HG03378 (cell line): ENCODE data around the gene EFL1.
"Not testable (repeated sequence)": the region's sequence is repeated elsewhere in the genome, so short reads cannot be mapped to it uniquely, and the experiment has no call there.

Experiments used
- ATAC-seq: cut with Tn5 transposase; IDR thresholded peaks from one replicate; pipeline ENCODE4 v1.9.1; 2021; ENCODE audit warnings: mild to moderate bottlenecking, moderate library complexity; ENCODE audit not compliant: unreplicated experiment

The EFL1 gene

DNA sequence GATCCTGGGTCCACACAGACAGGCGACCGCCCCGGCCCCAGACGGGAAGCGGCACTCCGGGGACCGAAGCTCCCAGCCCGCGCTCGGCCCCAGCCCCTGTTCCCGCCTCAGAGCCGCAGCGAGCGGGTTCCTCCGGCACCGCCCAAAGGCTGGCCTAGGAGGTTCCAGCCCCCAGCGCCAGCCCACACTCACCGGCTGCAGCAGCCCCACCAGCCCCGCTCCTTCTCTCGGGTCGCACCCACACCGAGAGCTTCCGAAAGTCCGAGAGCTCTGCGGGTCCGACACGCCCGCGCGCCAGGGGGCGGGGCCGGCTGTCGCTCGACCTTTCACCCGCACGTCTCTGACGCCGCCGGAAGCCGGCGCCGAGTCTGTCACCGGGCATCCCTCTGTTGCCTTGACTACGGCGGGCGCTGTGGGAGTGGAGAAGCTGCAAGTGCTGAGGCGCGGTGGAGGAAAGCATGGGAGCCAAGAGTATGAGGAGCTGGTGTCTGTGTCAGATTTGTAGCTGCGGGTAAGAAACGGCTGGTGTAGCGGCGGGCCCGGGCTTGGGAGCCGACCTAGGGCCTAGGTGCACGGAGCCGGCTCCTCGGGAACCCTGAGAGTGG, at the start of gene EFL1, which contains the start of gene SAXO2:
Gene EFL1 (minus strand): TSS at position 313 of the 605 bp plus-strand sequence. CDS start 956 bp downstream, outside the sequence.
Gene SAXO2 (plus strand): TSS at position 397 of the 605 bp plus-strand sequence. CDS start 62 bp downstream, at position 459.
- ATAC-seq: peak; percentile 82

DNA sequence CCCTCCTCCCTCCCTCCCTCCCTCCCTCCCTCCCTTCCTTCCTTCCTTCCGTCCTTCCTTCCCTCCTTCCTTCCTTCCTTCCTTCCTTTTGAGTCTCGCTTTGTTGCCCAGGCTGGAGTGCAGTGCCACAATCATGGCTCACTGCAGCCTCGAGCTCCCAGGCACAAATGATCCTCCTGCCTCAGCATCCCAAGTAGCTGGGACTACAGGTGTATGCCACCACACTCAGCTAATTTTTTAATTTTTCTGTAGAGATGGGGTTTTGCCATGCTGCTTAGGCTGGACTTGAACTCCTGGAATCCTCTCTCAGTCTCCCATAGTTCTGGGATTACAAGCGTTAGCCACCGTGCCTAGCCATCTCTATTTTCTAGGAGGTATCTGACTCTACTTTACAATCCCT, 48.8 kb upstream of the EFL1 start:
- not testable (repeated sequence) for ATAC-seq

- no peak for ATAC-seq
Measured at GRCh38 chr15:82309802-82310201, 47.3 kb upstream of the EFL1 start.

DNA sequence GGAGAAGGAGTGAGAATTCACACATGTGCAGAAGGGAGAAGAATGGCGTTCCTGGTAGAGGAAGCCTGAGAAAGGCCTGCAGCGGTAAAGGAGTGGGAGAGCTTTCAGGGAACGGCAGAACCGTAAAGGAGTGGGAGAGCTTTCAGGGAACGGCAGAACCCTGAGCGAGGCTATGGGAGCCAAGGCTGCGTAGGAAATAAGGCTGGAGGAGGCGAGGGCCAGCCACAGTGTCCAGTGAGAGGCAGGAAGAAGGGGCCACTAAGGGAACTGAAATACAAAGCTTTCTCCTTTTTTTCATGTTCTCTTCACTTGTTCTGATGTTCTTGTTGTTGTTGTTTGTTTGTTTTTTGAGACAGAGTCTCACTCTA, 45.2 kb upstream of the EFL1 start:
- no peak for ATAC-seq

DNA sequence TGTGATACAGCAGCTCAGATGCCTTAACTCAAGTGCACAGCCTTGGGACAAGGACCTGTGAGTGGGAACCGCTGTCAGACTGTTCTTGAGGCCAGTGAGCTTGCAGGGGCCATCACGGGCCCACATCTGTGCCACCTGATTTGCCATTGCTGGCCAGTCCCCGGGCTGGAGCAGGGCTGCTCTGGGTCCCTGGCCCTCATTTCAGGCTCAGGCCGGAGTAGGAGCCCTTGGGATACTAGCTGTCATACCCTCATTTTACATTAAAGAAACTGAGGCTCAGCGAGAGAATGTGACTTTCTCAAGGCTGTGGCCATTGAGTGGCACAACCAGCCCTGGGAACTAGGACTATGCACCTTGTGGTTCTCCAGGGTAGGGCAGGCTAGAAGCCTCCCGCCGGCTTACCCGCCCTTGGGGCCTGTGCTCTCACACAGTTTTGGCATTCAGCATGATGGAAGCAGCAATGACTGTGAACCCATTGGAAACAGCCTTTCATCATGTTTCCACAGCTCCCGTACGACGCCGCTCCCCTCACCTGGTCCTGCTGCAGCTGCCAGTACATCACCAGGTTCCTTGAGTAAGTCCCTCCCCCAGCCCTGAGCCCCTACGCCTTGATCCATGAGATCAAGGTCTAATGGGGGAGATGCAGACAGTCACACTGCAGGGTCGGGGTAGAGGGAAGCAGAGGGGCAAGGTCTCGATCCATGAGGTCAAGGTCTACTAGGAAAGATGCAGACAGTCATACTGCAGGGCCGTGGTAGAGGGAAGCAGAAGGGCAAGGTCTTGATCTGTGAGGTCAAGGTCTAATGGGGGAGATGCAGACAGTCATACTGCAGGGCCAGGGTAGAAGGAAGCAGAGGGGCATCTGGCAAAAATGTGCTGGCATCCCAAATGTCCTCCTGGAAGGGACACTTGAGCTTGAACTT, 44.5 kb upstream of the EFL1 start:
- no peak for ATAC-seq

DNA sequence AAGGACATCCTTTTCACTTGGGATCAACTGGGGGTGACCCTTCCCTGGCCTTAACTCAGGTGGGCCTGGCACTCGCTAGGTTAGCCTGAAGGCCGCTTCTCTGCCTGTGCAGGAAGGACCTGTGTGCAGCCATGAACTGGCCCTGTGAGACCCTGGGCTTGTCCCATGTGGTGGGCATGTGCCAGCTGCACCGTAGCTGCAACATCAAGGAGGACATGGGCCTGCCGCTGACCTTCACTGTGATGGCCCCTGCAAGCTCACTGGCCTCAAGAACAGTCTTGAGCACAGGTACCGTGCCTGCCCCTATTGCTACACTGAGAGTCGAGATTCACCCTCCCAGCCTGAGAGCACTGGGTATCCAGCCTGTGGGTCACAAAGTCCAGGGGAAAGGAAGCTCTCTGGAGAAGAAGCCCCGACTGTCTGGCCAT, 43.1 kb upstream of the EFL1 start:
- ATAC-seq: no peak

- ATAC-seq: no peak
Measured at GRCh38 chr15:82304778-82305090, 42.2 kb upstream of the EFL1 start.

DNA sequence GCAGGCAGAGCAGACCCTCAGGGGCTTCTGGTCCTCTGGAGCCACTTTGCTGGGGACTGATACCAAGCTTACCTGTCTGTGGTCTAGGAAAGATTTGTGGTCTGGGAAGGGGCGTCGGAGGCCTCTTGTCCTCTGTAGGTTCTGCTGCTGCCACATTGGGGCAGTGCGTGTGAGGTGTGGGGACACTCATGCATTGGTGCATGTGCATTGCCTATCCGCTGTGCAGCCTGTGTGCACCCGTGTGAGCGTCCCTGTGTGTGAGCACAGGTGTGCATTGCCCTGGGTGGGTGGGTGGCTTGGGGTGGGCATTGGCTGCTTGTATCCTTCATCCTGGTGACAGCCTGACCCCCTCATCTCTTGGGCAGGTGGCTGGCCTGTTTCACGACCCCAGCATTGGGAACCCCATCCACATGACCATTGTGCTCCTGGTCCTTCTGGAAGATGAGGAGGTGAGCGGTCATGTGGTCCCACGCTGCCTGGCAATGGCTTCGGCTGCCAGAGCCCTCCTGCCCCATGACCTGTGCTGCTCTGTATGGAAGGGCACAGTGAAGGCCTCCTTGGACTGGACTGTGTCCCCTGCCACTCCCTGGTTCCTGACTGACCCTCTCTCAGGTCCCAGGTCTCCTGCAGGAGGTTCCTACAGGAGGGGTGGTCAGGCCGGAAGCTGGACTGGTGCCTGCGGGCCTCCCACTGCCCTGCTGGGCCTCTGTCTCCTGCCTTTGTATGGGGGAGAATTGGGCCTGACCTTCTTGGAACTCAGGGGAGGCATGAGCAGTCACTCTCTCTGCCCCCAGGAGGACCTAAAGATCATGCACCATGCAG, 41.6 kb upstream of the EFL1 start:
- ATAC-seq: no peak

GRCh38 chr15:82301296-82302016, 38.9 kb upstream of the EFL1 start:
- ATAC-seq: no peak

DNA sequence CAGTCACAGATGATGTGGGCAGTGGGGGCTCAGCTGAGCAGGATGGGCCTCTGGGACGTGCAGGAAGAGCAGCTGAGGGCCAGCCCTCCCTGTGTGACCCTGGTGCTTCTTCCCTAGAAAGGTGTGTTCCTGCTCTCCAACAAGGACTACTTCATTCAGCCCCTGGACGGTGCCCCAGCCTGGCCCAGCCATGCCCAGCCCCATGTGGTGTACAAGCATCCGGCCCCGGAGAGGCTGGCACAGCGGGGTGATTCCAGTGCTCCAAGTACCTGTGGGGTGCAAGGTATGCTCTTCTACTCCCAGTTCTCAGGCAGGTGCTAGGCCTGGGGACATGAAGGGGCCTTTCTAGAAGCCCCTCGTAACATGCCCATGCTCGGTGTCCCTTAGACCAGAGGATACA, 38.3 kb upstream of the EFL1 start:
- ATAC-seq: no peak

- ATAC-seq: not testable (repeated sequence)
Measured at GRCh38 chr15:82300326-82300725, 37.8 kb upstream of the EFL1 start.

- not testable (repeated sequence) for ATAC-seq
Measured at GRCh38 chr15:82299511-82299914, 37.0 kb upstream of the EFL1 start.

DNA sequence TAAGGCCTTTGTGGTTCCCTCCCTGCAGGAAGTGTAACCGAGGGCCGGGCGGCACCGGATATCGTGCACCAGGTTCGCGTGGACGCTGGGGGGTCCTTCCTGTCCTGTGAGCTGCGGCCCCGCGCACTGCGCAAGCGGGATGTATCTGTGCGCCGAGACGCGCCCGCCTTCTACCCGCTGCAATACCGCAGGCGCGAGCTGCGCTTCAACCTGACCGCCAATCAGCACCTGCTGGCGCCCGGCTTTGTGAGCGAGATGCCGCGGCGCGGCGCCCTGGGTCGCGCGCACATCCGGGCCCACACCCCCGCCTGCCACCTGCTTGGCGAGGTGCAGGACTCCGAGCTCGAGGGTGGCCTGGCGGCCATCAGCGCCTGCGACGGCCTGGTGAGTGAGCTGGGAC, 36.0 kb upstream of the EFL1 start:
- ATAC-seq: no peak

GRCh38 chr15:82298032-82298431, 35.5 kb upstream of the EFL1 start:
- no peak for ATAC-seq

DNA sequence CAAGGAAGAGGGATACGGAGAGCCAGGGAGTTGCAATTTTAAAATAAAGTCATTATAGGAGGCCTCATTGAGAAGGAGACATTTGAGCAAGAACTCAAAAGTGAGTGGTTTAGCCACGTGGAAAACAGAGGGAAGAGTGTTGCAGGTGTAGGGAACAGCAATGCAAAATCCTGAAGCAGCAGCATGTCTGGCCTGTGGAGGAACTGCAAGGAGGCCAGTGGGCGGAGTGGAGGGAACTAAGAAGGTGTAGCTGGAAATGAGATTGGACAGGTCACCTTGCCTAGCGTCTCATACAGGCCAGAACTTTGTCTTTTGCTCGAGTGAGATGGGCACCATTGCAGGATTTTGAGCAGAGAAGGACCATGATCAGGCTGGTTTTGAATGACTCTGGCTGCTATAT, 35.0 kb upstream of the EFL1 start:
- no peak for ATAC-seq

DNA sequence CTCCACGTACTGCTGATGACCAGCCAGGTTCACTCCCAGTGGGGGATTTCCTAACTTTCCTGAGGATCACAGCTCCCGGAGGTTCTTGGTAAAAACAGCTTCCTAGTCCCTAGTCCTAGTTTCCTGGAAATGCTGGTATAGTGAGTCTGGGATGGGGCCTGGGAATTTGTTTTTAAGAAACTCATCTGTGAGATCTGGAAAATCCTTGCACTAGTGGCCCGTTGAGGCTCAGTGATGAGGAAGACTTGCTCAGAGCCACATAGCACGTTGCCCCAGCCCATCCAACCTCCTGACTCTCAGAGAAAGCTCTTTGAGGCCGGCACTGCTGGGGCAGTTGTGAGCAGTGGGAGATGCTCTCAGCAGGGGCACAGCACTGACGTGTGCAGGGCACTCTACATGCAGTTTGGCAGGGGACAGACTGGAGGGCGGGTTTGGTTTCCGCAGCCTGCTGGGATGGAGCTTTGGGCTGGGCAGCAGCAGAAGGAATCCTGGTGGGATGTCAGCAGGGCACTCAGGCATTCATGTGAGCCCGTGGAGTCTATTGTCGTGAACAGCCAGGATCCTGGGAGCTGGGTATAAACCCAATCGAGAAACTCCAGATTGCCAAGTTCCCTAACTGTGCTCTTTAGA, 31.6 kb upstream of the EFL1 start:
- no peak for ATAC-seq

DNA sequence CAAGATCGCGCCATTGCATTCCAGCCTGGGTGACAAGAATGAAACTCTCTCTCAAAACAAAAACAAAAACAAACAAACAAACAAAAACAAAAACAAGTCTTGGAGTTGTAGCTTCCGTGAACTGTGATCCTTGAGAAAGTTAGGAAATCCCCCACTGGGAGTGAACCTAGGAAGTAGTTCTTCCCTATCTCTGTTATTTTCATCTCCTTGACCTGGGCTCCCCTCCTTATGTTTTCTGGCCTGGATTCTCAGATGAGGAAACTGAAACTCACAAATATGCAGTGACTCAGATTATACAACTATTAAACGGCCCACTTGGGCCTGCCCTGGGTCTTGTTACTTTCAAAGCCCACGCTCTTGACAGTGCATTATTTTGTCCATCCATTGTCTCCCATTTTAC, 29.7 kb upstream of the EFL1 start:
- ATAC-seq: no peak

- ATAC-seq: not testable (repeated sequence)
Measured at GRCh38 chr15:82288202-82288601, 25.7 kb upstream of the EFL1 start.

GRCh38 chr15:82286475-82286874, 23.9 kb upstream of the EFL1 start:
- peak; percentile 92 for ATAC-seq

- ATAC-seq: not testable (repeated sequence)
Measured at GRCh38 chr15:82284381-82284780, 21.8 kb upstream of the EFL1 start.
